ENCODE measurements around the gene ZNF217. TPM values are rescaled to one million over a fixed set of nuclear protein-coding genes. Genes with fewer than 3 reads are reported as not detected.

Gene ZNF217
- total and polyA plus RNA-seq, 9 of the 15 experiments (the other 6 are each of a cell fraction or from before 2014, with no cell fraction given): 3.0 to 41.8 (median 16.8) TPM

DNA sequence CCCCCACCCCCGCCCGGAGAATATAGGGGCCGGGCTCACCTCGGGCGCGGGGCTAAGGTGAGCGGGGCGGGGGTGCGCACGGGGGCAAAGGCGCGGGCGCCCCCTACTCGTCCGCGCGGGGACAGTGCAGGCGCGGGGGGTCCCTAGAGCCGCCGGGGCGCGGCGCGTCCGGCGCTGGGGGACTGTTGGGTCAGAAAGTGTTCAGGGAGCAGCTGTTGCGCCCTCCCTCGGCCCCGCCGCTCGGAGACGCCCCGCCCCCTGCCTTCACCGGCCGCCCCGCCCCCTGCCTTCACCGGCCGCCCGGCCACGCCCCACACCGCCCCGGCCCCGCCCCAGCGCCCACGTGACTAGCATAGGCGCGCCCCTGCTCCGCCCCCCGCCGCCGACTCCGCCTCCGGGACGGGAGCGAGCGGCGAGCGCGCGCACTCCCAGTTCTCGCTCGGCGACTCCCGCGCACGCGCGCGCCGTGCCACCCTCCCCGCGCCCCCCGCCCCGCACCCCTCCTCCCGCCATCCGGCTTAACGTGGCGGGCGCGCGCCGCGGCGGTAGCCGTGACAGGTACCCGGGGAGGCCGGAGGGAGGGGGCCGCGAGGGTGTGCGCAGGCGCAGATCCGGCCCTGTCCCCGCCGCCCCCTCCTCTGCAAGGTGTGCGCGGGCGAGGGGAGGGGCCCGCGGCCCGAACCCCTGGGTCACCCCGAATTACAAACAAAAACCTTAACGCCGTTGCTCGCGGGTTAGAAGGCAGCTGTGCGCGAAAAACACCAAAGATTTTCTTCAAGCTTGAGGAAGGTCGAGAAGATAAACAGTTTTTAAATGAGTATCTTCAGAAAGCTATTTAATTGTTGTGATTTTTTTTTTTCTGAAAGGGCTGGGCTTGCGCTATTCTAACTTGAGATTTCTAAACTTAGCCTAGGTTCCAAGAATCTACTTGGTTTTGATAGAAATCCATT lies 704 bp upstream of the ZNF217 start (continued):
- no peak for TF ChIP-seq ZFP91 (CRISPR knock-in tag; IDR thresholded peaks at IDR 0.05)
- no peak for TF ChIP-seq CHD2 (IDR thresholded peaks at IDR 0.05; ENCODE audit: low read depth, low read length)
- no peak for TF ChIP-seq ZNF165 (CRISPR knock-in tag; IDR thresholded peaks at IDR 0.05; ENCODE audit: borderline replicate concordance)
- TF ChIP-seq SMARCB1 (IDR thresholded peaks at IDR 0.05; ENCODE audit: insufficient read length, low read depth): no peak
- TF ChIP-seq RB1 (IDR thresholded peaks at IDR 0.05; ENCODE audit: low read depth): peak; percentile 83
- no peak for TF ChIP-seq ZNF583 (CRISPR knock-in tag; IDR thresholded peaks at IDR 0.05)
- TF ChIP-seq ETV5 (CRISPR knock-in tag; IDR thresholded peaks at IDR 0.05; ENCODE audit: low read depth): no peak
- TF ChIP-seq TSHZ1 (CRISPR knock-in tag; IDR thresholded peaks at IDR 0.05): no peak
- TF ChIP-seq TAL1 (IDR thresholded peaks at IDR 0.05): no peak
- no peak for TF ChIP-seq IRF2 (CRISPR knock-in tag; IDR thresholded peaks at IDR 0.05)
- no peak for TF ChIP-seq SIN3B (IDR thresholded peaks at IDR 0.05; ENCODE audit: low read depth)
- TF ChIP-seq NONO (IDR thresholded peaks at IDR 0.05; ENCODE audit: low read depth in 2 of 2, low read length in 1 of 2): peak in 1 of 2 experiments; percentile 78; a peak in 1 of 4 replicates
- no peak for TF ChIP-seq ZNF232 (CRISPR knock-in tag; IDR thresholded peaks at IDR 0.05)
- TF ChIP-seq LCOR (CRISPR knock-in tag; IDR thresholded peaks at IDR 0.05): no peak
- no peak for TF ChIP-seq GATAD2A (IDR thresholded peaks at IDR 0.05)
- no peak for TF ChIP-seq NFRKB (IDR thresholded peaks at IDR 0.05; ENCODE audit: low read depth)
- TF ChIP-seq, protein P1, sequence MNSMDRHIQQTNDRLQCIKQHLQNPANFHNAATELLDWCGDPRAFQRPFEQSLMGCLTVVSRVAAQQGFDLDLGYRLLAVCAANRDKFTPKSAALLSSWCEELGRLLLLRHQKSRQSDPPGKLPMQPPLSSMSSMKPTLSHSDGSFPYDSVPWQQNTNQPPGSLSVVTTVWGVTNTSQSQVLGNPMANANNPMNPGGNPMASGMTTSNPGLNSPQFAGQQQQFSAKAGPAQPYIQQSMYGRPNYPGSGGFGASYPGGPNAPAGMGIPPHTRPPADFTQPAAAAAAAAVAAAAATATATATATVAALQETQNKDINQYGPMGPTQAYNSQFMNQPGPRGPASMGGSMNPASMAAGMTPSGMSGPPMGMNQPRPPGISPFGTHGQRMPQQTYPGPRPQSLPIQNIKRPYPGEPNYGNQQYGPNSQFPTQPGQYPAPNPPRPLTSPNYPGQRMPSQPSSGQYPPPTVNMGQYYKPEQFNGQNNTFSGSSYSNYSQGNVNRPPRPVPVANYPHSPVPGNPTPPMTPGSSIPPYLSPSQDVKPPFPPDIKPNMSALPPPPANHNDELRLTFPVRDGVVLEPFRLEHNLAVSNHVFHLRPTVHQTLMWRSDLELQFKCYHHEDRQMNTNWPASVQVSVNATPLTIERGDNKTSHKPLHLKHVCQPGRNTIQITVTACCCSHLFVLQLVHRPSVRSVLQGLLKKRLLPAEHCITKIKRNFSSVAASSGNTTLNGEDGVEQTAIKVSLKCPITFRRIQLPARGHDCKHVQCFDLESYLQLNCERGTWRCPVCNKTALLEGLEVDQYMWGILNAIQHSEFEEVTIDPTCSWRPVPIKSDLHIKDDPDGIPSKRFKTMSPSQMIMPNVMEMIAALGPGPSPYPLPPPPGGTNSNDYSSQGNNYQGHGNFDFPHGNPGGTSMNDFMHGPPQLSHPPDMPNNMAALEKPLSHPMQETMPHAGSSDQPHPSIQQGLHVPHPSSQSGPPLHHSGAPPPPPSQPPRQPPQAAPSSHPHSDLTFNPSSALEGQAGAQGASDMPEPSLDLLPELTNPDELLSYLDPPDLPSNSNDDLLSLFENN (IDR thresholded peaks at IDR 0.05; ENCODE audit: low read depth in 2 of 2, low read length in 2 of 2): no peak
- TF ChIP-seq L3MBTL2 (IDR thresholded peaks at IDR 0.05): no peak
- no peak for TF ChIP-seq KHSRP (IDR thresholded peaks at IDR 0.05)
- no peak for TF ChIP-seq TAF7 (tag; IDR thresholded peaks at IDR 0.05)
- no peak for TF ChIP-seq MED1 (CRISPR knock-in tag; IDR thresholded peaks at IDR 0.05; ENCODE audit: borderline replicate concordance)
